ENCODE measurements around the gene MRC1. TPM values are rescaled to one million over a fixed set of nuclear protein-coding genes. Genes with fewer than 3 reads are reported as not detected.

MRC1 gene
- total and polyA plus RNA-seq, 10 of the 15 experiments (the other 5 are each of a cell fraction or from before 2014, with no cell fraction given), result 0.01 to 0.21 (median 0.03) TPM; not detected in 5

GRCh38 chr10:17883621-17884020 is 74.5 kb downstream of the MRC1 start:
- ATAC-seq, result no peak
- Histone ChIP-seq H3K4me3 (no peak overlapping the region), H3K79me2 (ENCODE audit: control insufficient read depth, insufficient read depth, low read length) (no peaks in the 10 kb centered on the region), H3K27me3 (replicated peaks in 1 of 2; ENCODE audit: control insufficient read depth in 2 of 2, insufficient read depth in 2 of 2, low read length in 1 of 2) (no peaks in the 10 kb centered on the region), H3K36me3 (ENCODE audit: control insufficient read depth in 2 of 2, insufficient read depth in 2 of 2, low read length in 1 of 2) (no peaks in the 10 kb centered on the region), H4K20me1 (ENCODE audit: control insufficient read depth, insufficient read depth) (no peaks in the 10 kb centered on the region), H3K9ac (ENCODE audit: control insufficient read depth, insufficient read depth, low read length) (no peak overlapping the region), H3K4me2 (ENCODE audit: control insufficient read depth, insufficient read depth) (no peak overlapping the region), H3K4me1 (ENCODE audit: control insufficient read depth, insufficient read depth, low read length) (no peaks in the 10 kb centered on the region), H2AFZ (ENCODE audit: control insufficient read depth, low read depth, low read length) (no peak overlapping the region), H3K9me3 (replicated peaks; ENCODE audit: control insufficient read depth, insufficient read depth, low read length) (no peaks in the 10 kb centered on the region; the same call in 2 of the 3 replicates), H3K27ac (ENCODE audit: control insufficient read depth, insufficient read depth) (no peak overlapping the region)
- WGBS (ENCODE audit: insufficient coverage, insufficient replicate concordance, low lambda C conversion rate, missing lambda C conversion rate), result 0% methylated on average over 1 of the region's 1 CpG
- ChIA-PET POLR2A (no interaction called here), RAD21 (ENCODE audit: unreplicated experiment) (no interaction called here), SMC1A (ENCODE audit: uncharacterized antibody, unreplicated experiment) (interaction anchor here (1.0 kb wide), 1 partner anchor 13 kb away, joined by 3 read pairs; no protein-coding TSS in a partner anchor), CTCF (no interaction called here)
- DNase-seq (ENCODE audit: low read depth, low spot score), result no peak
- no peak for FAIRE-seq
- no TSS peak for BruUV-seq (replicated peaks)
- in situ Hi-C loops (cut with MboI) (no loop called here), intact Hi-C loops (cut with micrococcal nuclease; ENCODE audit: unreplicated experiment) (no loop called here)
- TF ChIP-seq BHLHE40 (IDR thresholded peaks at IDR 0.05; ENCODE audit: borderline replicate concordance in 1 of 2, low read depth in 2 of 2, low read length in 1 of 2) (no peak), WRNIP1 (IDR thresholded peaks at IDR 0.05; ENCODE audit: borderline replicate concordance, low read depth, low read length) (no peak), RB1 (IDR thresholded peaks at IDR 0.05; ENCODE audit: borderline replicate concordance) (no peak), ZBED1 (IDR thresholded peaks at IDR 0.05; ENCODE audit: borderline replicate concordance) (no peak), FOXM1 (IDR thresholded peaks at IDR 0.05; ENCODE audit: low read depth, low read length) (no peak), KLF5 (IDR thresholded peaks at IDR 0.05; ENCODE audit: partially characterized antibody) (no peak)
- TF ChIP-seq, protein P1, sequence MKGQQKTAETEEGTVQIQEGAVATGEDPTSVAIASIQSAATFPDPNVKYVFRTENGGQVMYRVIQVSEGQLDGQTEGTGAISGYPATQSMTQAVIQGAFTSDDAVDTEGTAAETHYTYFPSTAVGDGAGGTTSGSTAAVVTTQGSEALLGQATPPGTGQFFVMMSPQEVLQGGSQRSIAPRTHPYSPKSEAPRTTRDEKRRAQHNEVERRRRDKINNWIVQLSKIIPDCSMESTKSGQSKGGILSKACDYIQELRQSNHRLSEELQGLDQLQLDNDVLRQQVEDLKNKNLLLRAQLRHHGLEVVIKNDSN (IDR thresholded peaks at IDR 0.05; ENCODE audit: borderline replicate concordance, extremely low read length, insufficient read depth, low read depth, low read length), result no peak

- no peak for DNase-seq (ENCODE audit: low read depth, low spot score)
- POLR2A ChIA-PET, result no interaction called here
- TF ChIP-seq ESRRA (IDR thresholded peaks at IDR 0.05; ENCODE audit: low read length) (no peak), NR2F1 (conservative IDR thresholded peaks at IDR 0.05) (no peak), ATF7 (IDR thresholded peaks at IDR 0.05; ENCODE audit: low read depth) (no peak), ZNF24 (IDR thresholded peaks at IDR 0.05) (no peak), EZH2 (IDR thresholded peaks at IDR 0.05; ENCODE audit: borderline replicate concordance, control insufficient read depth, low read depth, low read length) (no peak), NFIC (IDR thresholded peaks at IDR 0.05; ENCODE audit: low read depth, low read length) (no peak)
- SMC1A ChIA-PET (ENCODE audit: uncharacterized antibody, unreplicated experiment), result no interaction called here
- in situ Hi-C loops (cut with MboI) (no loop called here), intact Hi-C loops (cut with micrococcal nuclease; ENCODE audit: unreplicated experiment) (no loop called here)
- no peaks in the 10 kb centered on the region for H3K79me2 ChIP-seq (ENCODE audit: control insufficient read depth, insufficient read depth, low read length)
- CTCF ChIA-PET, result no interaction called here
- H4K20me1 ChIP-seq (ENCODE audit: control insufficient read depth, insufficient read depth), result no peaks in the 10 kb centered on the region
- RAD21 ChIA-PET (ENCODE audit: unreplicated experiment), result no interaction called here
- no peak for ATAC-seq
- no peaks in the 10 kb centered on the region for H3K4me1 ChIP-seq (ENCODE audit: control insufficient read depth, insufficient read depth, low read length)
- no peak overlapping the region for H2AFZ ChIP-seq (ENCODE audit: control insufficient read depth, low read depth, low read length)
- H3K27ac ChIP-seq (ENCODE audit: control insufficient read depth, insufficient read depth), result no peak overlapping the region
- no TSS peak for BruUV-seq (replicated peaks)
- no peak for FAIRE-seq
- no peaks in the 10 kb centered on the region; the same call in 2 of the 3 replicates for H3K9me3 ChIP-seq (replicated peaks; ENCODE audit: control insufficient read depth, insufficient read depth, low read length)
- H3K36me3 ChIP-seq (ENCODE audit: control insufficient read depth in 2 of 2, insufficient read depth in 2 of 2, low read length in 1 of 2), result no peaks in the 10 kb centered on the region
- no peaks in the 10 kb centered on the region for H3K27me3 ChIP-seq (replicated peaks in 1 of 2; ENCODE audit: control insufficient read depth in 2 of 2, insufficient read depth in 2 of 2, low read length in 1 of 2)
- no peak overlapping the region for H3K4me3 ChIP-seq
- H3K9ac ChIP-seq (ENCODE audit: control insufficient read depth, insufficient read depth, low read length), result no peak overlapping the region
- H3K4me2 ChIP-seq (ENCODE audit: control insufficient read depth, insufficient read depth), result no peak overlapping the region
Measured at GRCh38 chr10:17888189-17888588, 79.0 kb downstream of the MRC1 start.

All from GM12878 (cell line).